Parathyroid adenoma (tissue), 2 donors: ENCODE data around the gene ALK.

ENCODE experiments used
- H2AFZ ChIP-seq: fragments of 300-600 bp; sonication (generic); one replicate; pipeline ENCODE4 v1.7.0; 2017; ENCODE audit warnings: antibody characterized with exemption, mild to moderate bottlenecking
- H3K27ac ChIP-seq: fragments of 300-600 bp; sonication (generic); one replicate; pipeline ENCODE4 v1.7.0; 2017
- H3K27me3 ChIP-seq: fragments of 300-600 bp; sonication (generic); one replicate; pipeline ENCODE4 v1.7.0; 2017; ENCODE audit warnings: low read length; ENCODE audit not compliant: control insufficient read depth, insufficient read depth
- H3K36me3 ChIP-seq: fragments of 300-600 bp; sonication (generic); one replicate; pipeline ENCODE4 v1.7.0; 2017; ENCODE audit warnings: low read length; ENCODE audit not compliant: control insufficient read depth, insufficient read depth
- H3K4me1 ChIP-seq: fragments of 300-600 bp; sonication (generic); one replicate; pipeline ENCODE4 v1.7.0; 2017; ENCODE audit warnings: control low read depth
- H3K4me2 ChIP-seq: fragments of 300-600 bp; sonication (generic); one replicate; pipeline ENCODE4 v1.7.0; 2017; ENCODE audit warnings: low read length
- H3K4me3 ChIP-seq: fragments of 300-600 bp; sonication (generic); one replicate; pipeline ENCODE4 v1.7.0; 2017; ENCODE audit warnings: low read depth, low read length
- H3K79me2 ChIP-seq: fragments of 300-600 bp; sonication (generic); one replicate; pipeline ENCODE4 v1.7.0; 2017; ENCODE audit warnings: control low read depth
- H3K9ac ChIP-seq: fragments of 300-600 bp; sonication (generic); one replicate; pipeline ENCODE4 v1.7.0; 2017; ENCODE audit warnings: mild to moderate bottlenecking
- H3K9me3 ChIP-seq: fragments of 300-600 bp; sonication (generic); one replicate; pipeline ENCODE4 v1.7.0; 2017; ENCODE audit warnings: low read length; ENCODE audit not compliant: control insufficient read depth
- TF ChIP-seq, protein P1 (sequence below): fragments of 300-600 bp; sonication (generic); IDR thresholded peaks from one replicate; pipeline ENCODE4 v1.7.0; 2017; ENCODE audit warnings: antibody characterized with exemption, mild to moderate bottlenecking
- donor health status: primary hyperparathyroidism.

The ALK gene

DNA sequence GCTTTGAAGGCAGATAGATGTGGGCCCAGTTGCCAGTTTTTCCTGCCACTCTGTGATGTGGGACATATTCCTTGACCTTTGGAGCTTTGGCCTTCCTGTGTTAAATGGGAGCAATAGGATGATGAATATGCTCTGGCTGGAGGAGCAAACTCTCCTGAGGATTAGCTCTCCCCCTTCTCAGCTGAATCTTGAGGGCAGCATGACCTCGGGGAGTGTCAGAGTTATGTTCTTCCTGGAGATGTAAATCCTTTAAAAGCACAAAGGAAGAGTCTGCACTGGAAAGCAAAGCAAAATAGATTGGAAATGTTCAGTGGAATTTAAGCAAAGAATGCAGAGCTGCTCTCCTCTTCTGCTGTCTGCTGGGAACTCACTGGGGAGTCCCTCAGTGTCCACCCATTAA, 160.1 kb downstream of the ALK start:
- H3K36me3 ChIP-seq = no peaks in the 10 kb centered on the region
- no peak overlapping the region for H3K27ac ChIP-seq
- H3K27me3 ChIP-seq = no peaks in the 10 kb centered on the region
- H3K9ac ChIP-seq = no peak overlapping the region
- no peak overlapping the region for H3K4me3 ChIP-seq
- no peak overlapping the region for H2AFZ ChIP-seq
- no peaks in the 10 kb centered on the region for H3K4me1 ChIP-seq
- H3K79me2 ChIP-seq = no peaks in the 10 kb centered on the region
- H3K9me3 ChIP-seq = no peaks in the 10 kb centered on the region
- no peak overlapping the region for H3K4me2 ChIP-seq
- TF ChIP-seq, protein P1, sequence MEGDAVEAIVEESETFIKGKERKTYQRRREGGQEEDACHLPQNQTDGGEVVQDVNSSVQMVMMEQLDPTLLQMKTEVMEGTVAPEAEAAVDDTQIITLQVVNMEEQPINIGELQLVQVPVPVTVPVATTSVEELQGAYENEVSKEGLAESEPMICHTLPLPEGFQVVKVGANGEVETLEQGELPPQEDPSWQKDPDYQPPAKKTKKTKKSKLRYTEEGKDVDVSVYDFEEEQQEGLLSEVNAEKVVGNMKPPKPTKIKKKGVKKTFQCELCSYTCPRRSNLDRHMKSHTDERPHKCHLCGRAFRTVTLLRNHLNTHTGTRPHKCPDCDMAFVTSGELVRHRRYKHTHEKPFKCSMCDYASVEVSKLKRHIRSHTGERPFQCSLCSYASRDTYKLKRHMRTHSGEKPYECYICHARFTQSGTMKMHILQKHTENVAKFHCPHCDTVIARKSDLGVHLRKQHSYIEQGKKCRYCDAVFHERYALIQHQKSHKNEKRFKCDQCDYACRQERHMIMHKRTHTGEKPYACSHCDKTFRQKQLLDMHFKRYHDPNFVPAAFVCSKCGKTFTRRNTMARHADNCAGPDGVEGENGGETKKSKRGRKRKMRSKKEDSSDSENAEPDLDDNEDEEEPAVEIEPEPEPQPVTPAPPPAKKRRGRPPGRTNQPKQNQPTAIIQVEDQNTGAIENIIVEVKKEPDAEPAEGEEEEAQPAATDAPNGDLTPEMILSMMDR = no peak

DNA sequence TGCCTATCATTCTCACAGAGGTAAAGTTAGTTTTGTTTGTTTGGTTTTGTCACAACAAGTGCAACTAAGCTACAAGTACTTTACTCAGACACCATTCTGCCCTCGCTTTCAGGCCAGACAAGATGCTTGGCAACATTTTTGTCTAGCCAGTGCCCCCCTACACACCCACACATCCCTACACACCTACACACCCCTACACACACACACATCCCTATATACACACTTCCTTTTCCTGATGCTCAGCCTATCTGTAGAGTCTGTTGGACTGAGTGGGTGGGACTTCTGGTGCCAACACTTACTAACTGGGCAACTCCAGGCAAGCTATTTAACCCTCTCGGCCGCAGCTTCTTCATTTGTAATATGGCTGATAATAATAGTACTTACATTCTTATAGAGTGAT, 161.4 kb downstream of the ALK start:
- Histone ChIP-seq H3K27me3 (no peaks in the 10 kb centered on the region), H3K79me2 (no peaks in the 10 kb centered on the region), H3K27ac (no peak overlapping the region), H3K4me2 (no peak overlapping the region), H3K36me3 (no peaks in the 10 kb centered on the region), H3K4me3 (no peak overlapping the region), H2AFZ (no peak overlapping the region), H3K4me1 (no peaks in the 10 kb centered on the region), H3K9ac (no peak overlapping the region), H3K9me3 (no peaks in the 10 kb centered on the region)
- TF ChIP-seq, protein P1 = no peak

DNA sequence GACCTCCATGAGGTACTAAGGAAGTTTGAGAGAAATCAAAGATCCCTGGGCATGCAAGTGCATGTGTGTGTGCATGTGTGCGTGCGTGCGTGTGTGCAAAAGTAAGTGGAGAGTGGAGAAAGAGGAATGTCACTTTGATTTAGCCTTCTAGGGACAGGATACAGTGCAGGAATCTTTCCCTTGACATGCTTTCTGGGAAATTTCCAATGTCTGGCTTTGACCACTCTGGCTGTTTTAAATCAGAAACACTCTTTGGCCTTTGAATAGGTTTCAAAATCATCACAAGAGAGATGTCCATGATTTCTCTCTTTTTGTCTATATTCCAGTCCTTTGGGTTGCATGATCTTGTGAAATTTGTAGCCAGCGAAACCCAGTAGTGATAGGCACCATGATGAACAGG, 162.0 kb downstream of the ALK start:
- no peak overlapping the region for H3K4me3 ChIP-seq
- no peaks in the 10 kb centered on the region for H3K27me3 ChIP-seq
- H3K9ac ChIP-seq = no peak overlapping the region
- no peak overlapping the region for H3K27ac ChIP-seq
- H2AFZ ChIP-seq = no peak overlapping the region
- no peak overlapping the region for H3K4me2 ChIP-seq
- TF ChIP-seq, protein P1 = no peak
- no peaks in the 10 kb centered on the region for H3K36me3 ChIP-seq
- no peaks in the 10 kb centered on the region for H3K9me3 ChIP-seq
- no peaks in the 10 kb centered on the region for H3K79me2 ChIP-seq
- no peaks in the 10 kb centered on the region for H3K4me1 ChIP-seq

DNA sequence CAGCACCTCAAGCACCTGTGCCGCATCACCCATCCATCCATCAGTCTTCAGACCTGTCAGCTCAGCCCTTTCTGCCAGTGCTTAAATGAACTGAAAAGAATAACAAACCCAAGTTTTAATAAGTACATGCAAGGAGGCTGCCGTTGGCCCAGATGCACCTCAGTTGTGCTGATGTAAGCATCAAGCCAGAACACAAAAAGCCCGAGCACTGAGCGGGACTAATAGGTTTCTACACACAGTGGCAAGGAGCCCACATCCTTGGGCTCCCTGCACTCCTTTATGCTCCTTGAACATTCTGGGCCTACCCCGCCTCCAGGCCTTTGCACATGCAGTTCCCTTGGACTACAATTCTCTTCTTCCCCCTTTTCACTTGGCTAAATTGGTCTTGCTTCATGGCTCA, 165.6 kb downstream of the ALK start:
- Histone ChIP-seq H3K4me3 (no peak overlapping the region), H3K9me3 (no peaks in the 10 kb centered on the region), H3K27me3 (no peaks in the 10 kb centered on the region), H3K79me2 (no peaks in the 10 kb centered on the region), H3K36me3 (no peaks in the 10 kb centered on the region), H3K4me2 (no peak overlapping the region), H3K4me1 (no peaks in the 10 kb centered on the region), H3K9ac (no peak overlapping the region), H2AFZ (no peak overlapping the region), H3K27ac (no peak overlapping the region)
- TF ChIP-seq, protein P1 = no peak

DNA sequence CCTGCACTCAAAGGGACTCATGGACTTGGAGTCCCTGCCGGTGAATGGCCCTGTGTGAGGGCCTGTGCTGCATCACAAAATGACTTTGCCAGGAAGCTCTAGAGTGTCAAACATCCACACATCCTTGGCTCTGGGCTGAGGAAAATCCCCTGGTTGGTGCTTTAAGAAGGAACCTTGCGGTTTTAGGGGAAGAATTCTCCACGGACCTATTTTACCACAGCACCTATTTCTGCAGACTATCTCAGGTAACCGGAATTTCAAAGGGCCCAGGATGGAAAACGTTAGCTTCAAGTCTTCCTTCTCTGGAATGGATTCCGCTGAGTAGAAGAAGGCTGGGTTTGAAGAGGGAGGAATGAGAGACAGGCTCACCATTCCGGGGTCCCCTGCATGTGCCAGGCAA, 166.2 kb downstream of the ALK start:
- Histone ChIP-seq H2AFZ (no peak overlapping the region), H3K9ac (no peak overlapping the region), H3K4me3 (no peak overlapping the region), H3K27ac (no peak overlapping the region), H3K79me2 (no peaks in the 10 kb centered on the region), H3K9me3 (no peaks in the 10 kb centered on the region), H3K27me3 (no peaks in the 10 kb centered on the region), H3K36me3 (no peaks in the 10 kb centered on the region), H3K4me2 (no peak overlapping the region), H3K4me1 (no peaks in the 10 kb centered on the region)
- TF ChIP-seq, protein P1 = no peak
